Measurements from ENCODE around the gene CYP2C19. TPM values are rescaled to one million over a fixed set of nuclear protein-coding genes. Genes with fewer than 3 reads are reported as not detected.

CYP2C19 gene
- total RNA-seq = not detected in 2 replicates

DNA sequence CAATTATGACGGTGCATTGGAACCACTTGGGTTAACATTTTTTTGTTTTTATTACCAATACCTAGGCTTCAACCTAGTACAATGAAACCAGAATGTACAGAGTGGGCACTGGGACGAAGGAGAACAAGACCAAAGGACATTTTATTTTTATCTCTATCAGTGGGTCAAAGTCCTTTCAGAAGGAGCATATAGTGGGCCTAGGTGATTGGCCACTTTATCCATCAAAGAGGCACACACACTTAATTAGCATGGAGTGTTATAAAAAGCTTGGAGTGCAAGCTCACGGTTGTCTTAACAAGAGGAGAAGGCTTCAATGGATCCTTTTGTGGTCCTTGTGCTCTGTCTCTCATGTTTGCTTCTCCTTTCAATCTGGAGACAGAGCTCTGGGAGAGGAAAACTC, at the start of gene CYP2C19:
Gene CYP2C19 (plus strand): TSS at position 289 of the 400 bp plus-strand sequence. CDS start 25 bp downstream, at position 314.

Other genes with a start within 250 kb of the CYP2C19 start
- gene HELLS, start 216.9 kb upstream of the CYP2C19 start, total RNA-seq = 42.2 and 48.0 TPM in 2 replicates
- gene CYP2C18, start 79.0 kb upstream of the CYP2C19 start, total RNA-seq = not detected in 2 replicates
- gene CYP2C9, start 176.0 kb downstream of the CYP2C19 start, total RNA-seq = not detected in 2 replicates